ENCODE data around the gene RASSF3.
"Not testable (repeated sequence)": the region's sequence is repeated elsewhere in the genome, so short reads cannot be mapped to it uniquely, and the experiment has no call there.

RASSF3 gene

DNA sequence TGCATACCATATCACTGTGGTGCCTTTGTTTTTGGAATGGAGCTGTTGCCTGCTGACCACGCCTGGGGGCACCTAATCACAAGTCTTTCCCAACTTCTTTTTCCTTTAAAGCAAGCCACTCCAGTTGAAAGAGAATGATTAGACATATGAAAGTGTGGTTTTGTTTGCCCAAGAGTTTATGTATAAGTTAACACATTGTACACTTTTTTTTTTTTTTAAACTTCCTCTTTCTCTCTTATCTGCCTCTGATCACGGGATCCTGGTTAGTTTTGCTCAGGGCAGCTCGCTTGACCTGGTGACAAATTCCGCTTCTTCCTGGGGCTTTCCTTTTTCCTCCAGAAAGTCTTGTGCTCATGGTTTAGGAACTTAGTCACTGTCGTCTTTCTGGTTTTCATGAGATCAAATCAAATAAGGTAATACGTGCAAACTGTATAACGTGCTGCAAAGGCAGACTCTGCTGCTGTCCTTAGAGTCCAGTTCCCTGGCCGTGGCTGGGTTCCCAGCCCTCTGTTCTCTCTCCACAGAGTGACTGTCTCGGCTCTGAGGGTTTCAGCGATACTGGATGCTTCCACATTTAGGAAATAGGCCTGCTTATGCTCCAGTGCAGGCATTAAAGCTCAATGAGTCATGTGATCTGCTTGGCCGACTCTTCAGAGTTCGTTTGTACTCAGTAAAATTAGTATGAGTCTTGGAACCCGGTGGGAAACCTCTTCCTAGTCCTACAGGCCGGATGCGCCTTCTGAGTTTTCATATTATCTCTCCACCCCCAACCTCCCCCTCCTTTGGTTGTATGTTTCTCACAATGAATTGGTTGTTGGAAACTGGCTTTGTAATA is 15.2 kb downstream of the RASSF3 start:
- TF ChIP-seq, protein P1, sequence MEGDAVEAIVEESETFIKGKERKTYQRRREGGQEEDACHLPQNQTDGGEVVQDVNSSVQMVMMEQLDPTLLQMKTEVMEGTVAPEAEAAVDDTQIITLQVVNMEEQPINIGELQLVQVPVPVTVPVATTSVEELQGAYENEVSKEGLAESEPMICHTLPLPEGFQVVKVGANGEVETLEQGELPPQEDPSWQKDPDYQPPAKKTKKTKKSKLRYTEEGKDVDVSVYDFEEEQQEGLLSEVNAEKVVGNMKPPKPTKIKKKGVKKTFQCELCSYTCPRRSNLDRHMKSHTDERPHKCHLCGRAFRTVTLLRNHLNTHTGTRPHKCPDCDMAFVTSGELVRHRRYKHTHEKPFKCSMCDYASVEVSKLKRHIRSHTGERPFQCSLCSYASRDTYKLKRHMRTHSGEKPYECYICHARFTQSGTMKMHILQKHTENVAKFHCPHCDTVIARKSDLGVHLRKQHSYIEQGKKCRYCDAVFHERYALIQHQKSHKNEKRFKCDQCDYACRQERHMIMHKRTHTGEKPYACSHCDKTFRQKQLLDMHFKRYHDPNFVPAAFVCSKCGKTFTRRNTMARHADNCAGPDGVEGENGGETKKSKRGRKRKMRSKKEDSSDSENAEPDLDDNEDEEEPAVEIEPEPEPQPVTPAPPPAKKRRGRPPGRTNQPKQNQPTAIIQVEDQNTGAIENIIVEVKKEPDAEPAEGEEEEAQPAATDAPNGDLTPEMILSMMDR (IDR thresholded peaks at IDR 0.05; ENCODE audit: low read depth, low read length), result no peak
- Histone ChIP-seq H3K36me3 (no peaks in the 10 kb centered on the region; the same call in 1 of the 2 replicates), H3K4me1 (no peaks in the 10 kb centered on the region; the same call in none of the 2 replicates), H3K9me3 (no peaks in the 10 kb centered on the region), H3K4me3 (ENCODE audit: low read depth, low read length) (peak overlapping the region; percentile 31), H3K27me3 (no peaks in the 10 kb centered on the region)
- DNase-seq, result peak; percentile 45

DNA sequence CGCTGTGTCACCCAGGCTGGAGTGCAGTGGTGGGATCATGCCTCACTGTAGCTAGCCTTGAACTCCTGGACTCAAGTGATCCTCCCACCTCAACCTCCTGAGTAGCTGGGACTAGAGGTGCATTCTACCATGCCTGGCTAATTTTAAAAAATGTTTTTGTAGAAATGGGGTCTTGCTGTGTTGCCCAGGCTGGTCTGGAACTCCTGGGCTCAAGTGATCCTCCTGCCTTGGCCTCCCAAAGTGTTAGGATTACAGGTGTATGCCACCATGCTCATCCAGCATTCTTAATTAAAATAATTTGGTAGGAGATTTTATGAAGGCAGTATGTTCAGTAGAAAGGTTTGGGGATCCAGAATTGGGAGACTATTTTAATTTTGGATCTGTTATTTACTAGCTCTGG is 16.3 kb downstream of the RASSF3 start:
- H3K36me3 ChIP-seq; H3K27me3 ChIP-seq; H3K4me1 ChIP-seq; H3K9me3 ChIP-seq; H3K4me3 ChIP-seq (ENCODE audit: low read depth, low read length); DNase-seq: not testable (repeated sequence)

DNA sequence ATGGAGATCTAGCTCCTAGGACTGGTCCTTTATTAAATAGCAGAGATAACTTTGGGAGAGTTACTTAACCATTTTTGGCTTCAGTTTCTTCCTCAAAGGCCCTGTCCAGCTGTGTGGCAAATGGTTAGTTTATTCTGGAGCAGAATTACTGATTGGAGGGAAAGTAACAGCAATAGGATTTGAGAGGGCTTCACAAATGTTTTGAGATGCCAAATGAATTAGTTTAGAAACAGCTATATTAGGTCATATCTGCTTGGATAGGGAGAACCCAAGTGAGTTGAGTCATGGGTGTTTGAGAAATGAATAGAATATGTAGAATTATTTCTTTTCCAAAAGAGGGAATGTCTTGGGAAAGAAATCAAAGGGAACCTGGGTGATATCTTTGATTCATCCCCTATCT is 17.5 kb downstream of the RASSF3 start:
- DNase-seq, result no peak
- H3K4me1 ChIP-seq, result no peaks in the 10 kb centered on the region; the same call in none of the 2 replicates
- no peaks in the 10 kb centered on the region; the same call in none of the 2 replicates for H3K36me3 ChIP-seq
- H3K27me3 ChIP-seq, result no peaks in the 10 kb centered on the region
- TF ChIP-seq, protein P1 (IDR thresholded peaks at IDR 0.05; ENCODE audit: low read depth, low read length), result no peak
- H3K4me3 ChIP-seq (ENCODE audit: low read depth, low read length), result no peak overlapping the region
- H3K9me3 ChIP-seq, result no peaks in the 10 kb centered on the region

DNA sequence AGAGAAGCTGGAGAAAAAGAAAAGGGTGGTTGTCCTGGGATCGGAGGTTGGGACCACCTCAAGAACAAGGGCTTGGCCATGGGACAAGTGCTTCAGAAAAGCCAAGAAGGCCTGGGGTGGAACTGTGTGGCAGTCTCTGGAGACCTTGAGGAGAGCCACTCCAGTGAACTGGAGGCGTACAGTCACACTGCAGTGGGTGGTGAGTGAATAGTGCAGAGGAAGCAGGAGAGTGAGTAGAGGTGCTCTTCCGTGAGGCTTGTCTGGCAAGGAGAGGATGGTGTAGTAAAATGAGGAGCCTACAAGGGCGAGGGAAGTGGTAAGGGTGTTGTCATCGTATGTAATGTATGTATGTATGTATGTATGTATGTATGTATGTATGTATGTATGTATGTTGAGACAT is 20.9 kb downstream of the RASSF3 start:
- no peak overlapping the region for H3K4me3 ChIP-seq (ENCODE audit: low read depth, low read length)
- peaks cover 14% of the 10 kb centered on the region for H3K4me1 ChIP-seq
- TF ChIP-seq, protein P1 (IDR thresholded peaks at IDR 0.05; ENCODE audit: low read depth, low read length), result no peak
- no peaks in the 10 kb centered on the region for H3K9me3 ChIP-seq
- no peak for DNase-seq
- H3K36me3 ChIP-seq, result no peaks in the 10 kb centered on the region; the same call in none of the 2 replicates
- H3K27me3 ChIP-seq, result no peaks in the 10 kb centered on the region

DNA sequence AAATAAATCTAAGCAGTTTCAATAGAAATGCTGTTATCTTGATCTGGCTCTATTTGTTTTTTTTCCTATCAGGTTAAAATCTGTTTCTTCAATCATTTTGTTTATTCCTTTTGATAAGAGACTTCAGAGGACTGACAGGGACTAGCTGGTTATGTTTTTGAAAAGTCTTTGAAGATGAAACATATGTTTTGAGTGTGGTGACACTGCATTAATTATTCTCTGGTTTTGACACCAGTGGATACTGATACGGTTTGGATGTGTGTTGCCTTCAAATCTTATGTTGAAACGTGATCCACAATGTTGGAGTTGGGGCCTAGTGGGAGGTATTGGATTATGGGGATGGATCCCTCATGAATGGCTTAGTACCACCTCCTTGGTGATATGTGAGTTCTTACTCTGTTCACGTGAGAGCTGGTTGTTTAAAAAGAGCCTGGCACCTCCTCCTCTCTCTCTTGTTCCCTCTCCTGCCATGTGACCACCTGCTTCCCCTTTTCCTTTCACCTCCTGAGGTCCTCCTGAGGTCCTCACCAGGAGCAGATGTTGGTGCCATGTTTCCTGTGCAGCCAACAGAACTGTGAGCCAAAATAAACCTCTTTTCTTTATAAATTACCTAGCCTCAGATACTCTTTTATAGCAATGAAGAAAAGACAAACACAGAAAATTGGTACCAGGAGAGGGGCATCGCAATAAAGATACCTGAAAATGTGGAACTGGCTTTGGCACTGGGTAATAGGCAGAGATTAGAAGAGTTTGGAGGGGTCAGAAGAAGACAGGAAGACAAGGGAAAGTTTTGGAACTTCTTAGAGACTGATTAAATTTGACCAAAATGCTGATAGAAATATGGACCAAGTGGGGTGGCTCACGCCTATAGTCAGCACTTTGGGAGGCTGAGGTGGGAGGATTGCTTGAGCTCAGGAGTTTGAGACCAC is 23.0 kb downstream of the RASSF3 start:
- TF ChIP-seq, protein P1 (IDR thresholded peaks at IDR 0.05; ENCODE audit: low read depth, low read length), result no peak
- Histone ChIP-seq H3K27me3 (no peaks in the 10 kb centered on the region), H3K9me3 (no peaks in the 10 kb centered on the region), H3K36me3 (no peaks in the 10 kb centered on the region; the same call in none of the 2 replicates), H3K4me3 (ENCODE audit: low read depth, low read length) (no peak overlapping the region), H3K4me1 (peaks cover 14% of the 10 kb centered on the region)
- DNase-seq, result no peak

DNA sequence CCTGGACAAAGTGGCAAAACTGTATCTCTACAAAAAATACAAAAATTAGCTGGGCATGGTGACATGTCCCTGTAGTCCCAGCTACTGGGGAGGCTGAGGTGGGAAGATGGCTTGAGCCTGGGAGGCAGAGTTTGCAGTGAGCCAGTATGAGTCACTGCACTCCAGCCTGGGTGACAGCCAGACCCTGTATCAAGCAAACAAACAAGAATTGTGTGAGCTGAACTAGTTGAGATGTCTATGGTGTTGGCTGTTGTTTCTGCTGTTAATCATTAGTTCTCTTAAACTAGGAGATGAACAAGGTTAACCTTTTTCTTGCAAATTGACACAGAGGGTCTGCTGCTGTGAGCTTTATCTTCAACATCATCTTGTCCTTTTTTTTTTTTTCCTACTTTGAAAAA is 23.6 kb downstream of the RASSF3 start:
- TF ChIP-seq, protein P1 (IDR thresholded peaks at IDR 0.05; ENCODE audit: low read depth, low read length), result no peak
- H3K36me3 ChIP-seq, result no peaks in the 10 kb centered on the region; the same call in none of the 2 replicates
- peaks cover 14% of the 10 kb centered on the region for H3K4me1 ChIP-seq
- H3K27me3 ChIP-seq, result no peaks in the 10 kb centered on the region
- no peaks in the 10 kb centered on the region for H3K9me3 ChIP-seq
- peak; percentile 44 for DNase-seq
- H3K4me3 ChIP-seq (ENCODE audit: low read depth, low read length), result no peak overlapping the region

Measured in BE2C (cell line).